NCI-H2171 treated with DMSO at 0.1 percent for 48 hours (cell line): ENCODE data around the gene POU6F2.
A peak's percentile ranks its signal among the peaks of the same experiment; 100 is the strongest.

Experiments used
- DNase-seq: peaks from one replicate; lab custom pipeline; 2025; lab: John Stamatoyannopoulos, UW

Gene POU6F2

GRCh38 chr7:39128287-39128843, 150.7 kb downstream of the POU6F2 start:
- no peak for DNase-seq

- no peak for DNase-seq
Measured at GRCh38 chr7:39130274-39130673, 152.6 kb downstream of the POU6F2 start.

GRCh38 chr7:39130857-39131526, 153.3 kb downstream of the POU6F2 start:
- peak; percentile 92 for DNase-seq

- no peak for DNase-seq
Measured at GRCh38 chr7:39132306-39132705, 154.6 kb downstream of the POU6F2 start.

GRCh38 chr7:39133088-39133487, 155.4 kb downstream of the POU6F2 start:
- peak; percentile 6 for DNase-seq

- DNase-seq: no peak
Measured at GRCh38 chr7:39137480-39137879, 159.8 kb downstream of the POU6F2 start.

GRCh38 chr7:39142750-39143149, 165.0 kb downstream of the POU6F2 start:
- DNase-seq: no peak

GRCh38 chr7:39144420-39144819, 166.7 kb downstream of the POU6F2 start:
- no peak for DNase-seq

GRCh38 chr7:39145283-39145682, 167.6 kb downstream of the POU6F2 start:
- no peak for DNase-seq

- DNase-seq: no peak
Measured at GRCh38 chr7:39145935-39146334, 168.2 kb downstream of the POU6F2 start.

GRCh38 chr7:39152701-39153100, 175.0 kb downstream of the POU6F2 start:
- DNase-seq: no peak

- DNase-seq: no peak
Measured at GRCh38 chr7:39153113-39153512, 175.4 kb downstream of the POU6F2 start.

GRCh38 chr7:39153647-39154046, 175.9 kb downstream of the POU6F2 start:
- no peak for DNase-seq

- no peak for DNase-seq
Measured at GRCh38 chr7:39154815-39155214, 177.1 kb downstream of the POU6F2 start.

- DNase-seq: no peak
Measured at GRCh38 chr7:39158367-39158766, 180.7 kb downstream of the POU6F2 start.

- DNase-seq: no peak
Measured at GRCh38 chr7:39161903-39162302, 184.2 kb downstream of the POU6F2 start.

GRCh38 chr7:39164887-39165286, 187.2 kb downstream of the POU6F2 start:
- DNase-seq: peak; percentile 27

- no peak for DNase-seq
Measured at GRCh38 chr7:39168403-39169098, 190.8 kb downstream of the POU6F2 start.

- no peak for DNase-seq
Measured at GRCh38 chr7:39172137-39172536, 194.4 kb downstream of the POU6F2 start.

GRCh38 chr7:39181398-39181797, 203.7 kb downstream of the POU6F2 start:
- DNase-seq: no peak

- no peak for DNase-seq
Measured at GRCh38 chr7:39183796-39184195, 206.1 kb downstream of the POU6F2 start.

- no peak for DNase-seq
Measured at GRCh38 chr7:39184391-39184790, 206.7 kb downstream of the POU6F2 start.

- no peak for DNase-seq
Measured at GRCh38 chr7:39186131-39186530, 208.4 kb downstream of the POU6F2 start.
